ENCODE results near the gene PPM1H.

GRCh38 chr12:62660756-62661155, 274.2 kb downstream of the PPM1H start:
- TF ChIP-seq CTCF (conservative IDR thresholded peaks at IDR 0.05): no peak
- TF ChIP-seq ZFX (IDR thresholded peaks at IDR 0.05): no peak

Data from C4-2B (cell line).